ENCODE measurements around the gene ARMS2.

- no peak for TF ChIP-seq CTCF (conservative IDR thresholded peaks at IDR 0.05; ENCODE audit: low read depth in 2 of 2)
- TF ChIP-seq EZH2phosphoT487 (IDR thresholded peaks at IDR 0.05; ENCODE audit: unreplicated experiment), result no peak
- TF ChIP-seq, protein P1, sequence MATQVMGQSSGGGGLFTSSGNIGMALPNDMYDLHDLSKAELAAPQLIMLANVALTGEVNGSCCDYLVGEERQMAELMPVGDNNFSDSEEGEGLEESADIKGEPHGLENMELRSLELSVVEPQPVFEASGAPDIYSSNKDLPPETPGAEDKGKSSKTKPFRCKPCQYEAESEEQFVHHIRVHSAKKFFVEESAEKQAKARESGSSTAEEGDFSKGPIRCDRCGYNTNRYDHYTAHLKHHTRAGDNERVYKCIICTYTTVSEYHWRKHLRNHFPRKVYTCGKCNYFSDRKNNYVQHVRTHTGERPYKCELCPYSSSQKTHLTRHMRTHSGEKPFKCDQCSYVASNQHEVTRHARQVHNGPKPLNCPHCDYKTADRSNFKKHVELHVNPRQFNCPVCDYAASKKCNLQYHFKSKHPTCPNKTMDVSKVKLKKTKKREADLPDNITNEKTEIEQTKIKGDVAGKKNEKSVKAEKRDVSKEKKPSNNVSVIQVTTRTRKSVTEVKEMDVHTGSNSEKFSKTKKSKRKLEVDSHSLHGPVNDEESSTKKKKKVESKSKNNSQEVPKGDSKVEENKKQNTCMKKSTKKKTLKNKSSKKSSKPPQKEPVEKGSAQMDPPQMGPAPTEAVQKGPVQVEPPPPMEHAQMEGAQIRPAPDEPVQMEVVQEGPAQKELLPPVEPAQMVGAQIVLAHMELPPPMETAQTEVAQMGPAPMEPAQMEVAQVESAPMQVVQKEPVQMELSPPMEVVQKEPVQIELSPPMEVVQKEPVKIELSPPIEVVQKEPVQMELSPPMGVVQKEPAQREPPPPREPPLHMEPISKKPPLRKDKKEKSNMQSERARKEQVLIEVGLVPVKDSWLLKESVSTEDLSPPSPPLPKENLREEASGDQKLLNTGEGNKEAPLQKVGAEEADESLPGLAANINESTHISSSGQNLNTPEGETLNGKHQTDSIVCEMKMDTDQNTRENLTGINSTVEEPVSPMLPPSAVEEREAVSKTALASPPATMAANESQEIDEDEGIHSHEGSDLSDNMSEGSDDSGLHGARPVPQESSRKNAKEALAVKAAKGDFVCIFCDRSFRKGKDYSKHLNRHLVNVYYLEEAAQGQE (IDR thresholded peaks at IDR 0.05; ENCODE audit: unreplicated experiment), result no peak
- TF ChIP-seq POLR2AphosphoS5 (IDR thresholded peaks at IDR 0.05; ENCODE audit: low read depth), result no peak
Measured at GRCh38 chr10:122421742-122422141, 32.7 kb upstream of the ARMS2 start.

Measured in GM23338 (cell line).